Fibroblast of lung (primary cell): ENCODE results near the gene CPNE8. TPM values are rescaled to one million over a fixed set of nuclear protein-coding genes. Genes with fewer than 3 reads are reported as not detected.
A peak's percentile ranks its signal among the peaks of the same experiment; 100 is the strongest.

Experiments used
- DNase-seq, 2 donors: peaks; one replicate each; pipeline versions ENCODE4 v3.0.0 to v3.0.0-alpha.2; 2010; ENCODE audit warnings: low read depth in 2 of 2
- H2AFZ ChIP-seq: 2 replicates; pipeline ENCODE4 v1.5.1; 2012; ENCODE audit warnings: low read length, control low read depth, inconsistent platforms
- H3K27ac ChIP-seq: 2 replicates; pipeline ENCODE4 v1.5.1; 2011; ENCODE audit warnings: low read length, control low read depth; ENCODE audit not compliant: insufficient read depth
- H3K27me3 ChIP-seq: 2 replicates; pipeline ENCODE4 v1.5.1; 2011; ENCODE audit warnings: mild to moderate bottlenecking, low read length; ENCODE audit not compliant: control insufficient read depth, insufficient read depth
- H3K36me3 ChIP-seq: 2 replicates; pipeline ENCODE4 v1.5.1; 2011; ENCODE audit warnings: low read length; ENCODE audit not compliant: control insufficient read depth, insufficient read depth
- H3K4me1 ChIP-seq: 2 replicates; pipeline ENCODE4 v1.5.1; 2011; ENCODE audit warnings: low read length; ENCODE audit not compliant: control insufficient read depth, insufficient read depth; ENCODE audit errors: extremely low read depth
- H3K4me2 ChIP-seq: 2 replicates; pipeline ENCODE4 v1.5.1; 2011; ENCODE audit warnings: low read length, control low read depth; ENCODE audit not compliant: insufficient read depth; ENCODE audit errors: extremely low read depth
- H3K4me3 ChIP-seq, 4 experiments: fragments of 200-600 bp in 1 of 4; sonication (generic) in 1 of 4; replicated peaks in 1 of 4; 2 replicates each; pipeline ENCODE4 v1.5.1; 2011 to 2016; ENCODE audit warnings: low read length in 4 of 4, low read depth in 3 of 4, mild to moderate bottlenecking in 3 of 4, control low read depth in 2 of 4, inconsistent platforms in 1 of 4, mixed read lengths in 1 of 4; ENCODE audit not compliant: insufficient read depth in 1 of 4; ENCODE audit errors: control extremely low read depth in 1 of 4
- H3K79me2 ChIP-seq: 2 replicates; pipeline ENCODE4 v1.5.1; 2012; ENCODE audit warnings: mild to moderate bottlenecking, low read length, inconsistent platforms; ENCODE audit not compliant: control insufficient read depth, insufficient read depth
- H3K9ac ChIP-seq: 2 replicates; pipeline ENCODE4 v1.5.1; 2011; ENCODE audit warnings: mild to moderate bottlenecking, low read length, control low read depth; ENCODE audit not compliant: insufficient read depth
- H3K9me3 ChIP-seq: 2 replicates; pipeline ENCODE4 v1.5.1; 2012; ENCODE audit warnings: low read depth, low read length; ENCODE audit not compliant: control insufficient read depth, insufficient read depth
- H4K20me1 ChIP-seq: 2 replicates; pipeline ENCODE4 v1.5.1; 2011; ENCODE audit warnings: low read length; ENCODE audit not compliant: control insufficient read depth, insufficient read depth; ENCODE audit errors: extremely low read depth
- EZH2 ChIP-seq: IDR thresholded peaks from 2 replicates; pipeline ENCODE4 v1.5.1; 2012; ENCODE audit warnings: low read length, control low read depth, mild to moderate bottlenecking; ENCODE audit errors: missing control alignments
- polyA plus RNA-seq, 2 donors: library from polyadenylated mRNA; depleted of rRNA in 1 of 2; stranded (reverse) in 1 of 2; unstranded in 1 of 2; fragments of >200 nt; gene quantifications; 2 replicates each; pipeline ENCODE4 v1.2.1, GENCODE V29; 2011 to 2012; ENCODE audit warnings: missing spikeins in 1 of 2
- total RNA-seq: library from RNA; depleted of rRNA; stranded (reverse); fragments of >200 nt; gene quantifications from 2 replicates; pipeline ENCODE4 v1.2.1, GENCODE V29; 2014
- TF ChIP-seq, protein P1 (sequence below), 2 donors: IDR thresholded peaks in 1 of 2; conservative IDR thresholded peaks in 1 of 2; 1 replicate in 1 of 2; 2 replicates in 1 of 2; pipeline ENCODE4 v1.5.1; 2011 to 2012; ENCODE audit warnings: low read length in 2 of 2, control low read depth in 1 of 2, inconsistent platforms in 1 of 2, low read depth in 1 of 2, mild to moderate bottlenecking in 1 of 2

The CPNE8 gene
- total and polyA plus RNA-seq, 2 donors (not counting 1 experiment from before 2014, with no cell fraction given), result 9.8 to 13.4 TPM

DNA sequence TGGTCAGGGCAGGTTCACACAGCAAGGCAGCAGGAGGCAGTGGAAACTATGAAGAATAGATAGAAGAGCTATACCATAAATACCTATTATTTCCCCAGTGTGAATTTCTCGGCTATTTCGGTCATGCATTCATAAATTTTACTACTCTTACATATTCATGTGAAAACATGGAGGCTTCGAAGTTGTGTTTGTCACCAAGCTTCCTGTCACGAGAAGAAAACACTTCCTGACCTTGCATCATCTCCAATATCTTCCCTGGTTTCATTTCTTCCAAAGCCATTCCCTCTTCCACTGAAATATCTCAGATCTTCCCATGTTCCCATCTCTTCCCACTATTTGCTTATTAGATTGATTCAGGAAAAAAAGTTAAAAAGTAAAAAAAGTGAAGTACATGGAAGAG lies 80.4 kb downstream of the CPNE8 start:
- Histone ChIP-seq H4K20me1 (no peaks in the 10 kb centered on the region), H3K4me1 (no peaks in the 10 kb centered on the region), H3K27me3 (no peaks in the 10 kb centered on the region), H3K9ac (no peak overlapping the region), H3K79me2 (no peaks in the 10 kb centered on the region), H3K9me3 (no peaks in the 10 kb centered on the region), H3K4me3 (no peak overlapping the region), H3K27ac (no peak overlapping the region), H3K36me3 (no peaks in the 10 kb centered on the region), H3K4me2 (no peak overlapping the region), H2AFZ (no peak overlapping the region)
- TF ChIP-seq, protein P1, sequence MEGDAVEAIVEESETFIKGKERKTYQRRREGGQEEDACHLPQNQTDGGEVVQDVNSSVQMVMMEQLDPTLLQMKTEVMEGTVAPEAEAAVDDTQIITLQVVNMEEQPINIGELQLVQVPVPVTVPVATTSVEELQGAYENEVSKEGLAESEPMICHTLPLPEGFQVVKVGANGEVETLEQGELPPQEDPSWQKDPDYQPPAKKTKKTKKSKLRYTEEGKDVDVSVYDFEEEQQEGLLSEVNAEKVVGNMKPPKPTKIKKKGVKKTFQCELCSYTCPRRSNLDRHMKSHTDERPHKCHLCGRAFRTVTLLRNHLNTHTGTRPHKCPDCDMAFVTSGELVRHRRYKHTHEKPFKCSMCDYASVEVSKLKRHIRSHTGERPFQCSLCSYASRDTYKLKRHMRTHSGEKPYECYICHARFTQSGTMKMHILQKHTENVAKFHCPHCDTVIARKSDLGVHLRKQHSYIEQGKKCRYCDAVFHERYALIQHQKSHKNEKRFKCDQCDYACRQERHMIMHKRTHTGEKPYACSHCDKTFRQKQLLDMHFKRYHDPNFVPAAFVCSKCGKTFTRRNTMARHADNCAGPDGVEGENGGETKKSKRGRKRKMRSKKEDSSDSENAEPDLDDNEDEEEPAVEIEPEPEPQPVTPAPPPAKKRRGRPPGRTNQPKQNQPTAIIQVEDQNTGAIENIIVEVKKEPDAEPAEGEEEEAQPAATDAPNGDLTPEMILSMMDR (conservative IDR thresholded peaks at IDR 0.05 in 1 of 2, IDR thresholded peaks at IDR 0.05 in 1 of 2; ENCODE audit: low read depth in 1 of 2, low read length in 2 of 2), result no peak
- no peak for TF ChIP-seq EZH2
- DNase-seq, result no peak

DNA sequence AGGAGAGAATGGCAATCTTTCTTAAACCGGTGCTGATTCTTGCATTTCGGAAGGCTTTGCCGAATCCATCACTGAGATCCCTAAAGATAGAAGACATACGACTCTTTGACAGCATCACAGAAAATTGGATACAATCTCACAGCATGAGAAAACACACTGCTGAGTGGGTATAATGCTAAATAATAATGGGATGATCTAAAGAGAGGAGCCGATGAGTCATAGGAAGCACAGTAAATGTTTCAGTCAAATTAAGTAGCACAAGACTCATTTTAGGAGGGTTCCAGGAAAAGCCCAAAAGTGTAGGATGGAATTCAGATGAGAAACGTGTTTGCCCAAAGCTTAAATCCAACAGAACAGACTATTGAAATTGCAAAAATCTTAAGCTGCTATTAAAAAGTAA lies 81.7 kb downstream of the CPNE8 start:
- peak in 1 of 2 donors; percentile 37 for DNase-seq
- no peak overlapping the region for H3K4me3 ChIP-seq
- TF ChIP-seq EZH2, result no peak
- TF ChIP-seq, protein P1 (conservative IDR thresholded peaks at IDR 0.05 in 1 of 2, IDR thresholded peaks at IDR 0.05 in 1 of 2; ENCODE audit: low read depth in 1 of 2, low read length in 2 of 2), result no peak
- H3K4me1 ChIP-seq, result no peaks in the 10 kb centered on the region
- no peaks in the 10 kb centered on the region for H3K79me2 ChIP-seq
- H3K9me3 ChIP-seq, result no peaks in the 10 kb centered on the region
- no peaks in the 10 kb centered on the region for H4K20me1 ChIP-seq
- H2AFZ ChIP-seq, result no peak overlapping the region
- H3K36me3 ChIP-seq, result no peaks in the 10 kb centered on the region
- no peak overlapping the region for H3K27ac ChIP-seq
- H3K27me3 ChIP-seq, result no peaks in the 10 kb centered on the region
- H3K4me2 ChIP-seq, result no peak overlapping the region
- H3K9ac ChIP-seq, result no peak overlapping the region

DNA sequence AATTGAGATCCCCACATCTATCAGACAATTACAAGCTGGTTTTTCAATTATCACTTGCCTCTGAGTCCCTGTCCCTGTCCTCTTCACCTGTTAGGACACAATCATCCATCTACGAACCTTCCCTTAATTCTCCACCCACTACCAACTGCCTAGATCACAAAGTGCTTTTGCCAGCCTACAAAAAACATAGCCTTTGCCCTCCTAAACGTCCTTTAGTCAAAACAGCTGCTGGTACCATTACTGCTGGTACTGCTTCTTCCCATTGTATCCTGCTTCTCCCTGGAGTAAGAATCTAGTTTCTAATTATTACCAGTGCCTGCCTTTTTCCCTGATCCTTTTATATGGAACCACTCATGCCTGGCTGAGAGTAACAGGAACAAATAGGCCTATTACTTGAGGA lies 82.1 kb downstream of the CPNE8 start:
- TF ChIP-seq, protein P1 (conservative IDR thresholded peaks at IDR 0.05 in 1 of 2, IDR thresholded peaks at IDR 0.05 in 1 of 2; ENCODE audit: low read depth in 1 of 2, low read length in 2 of 2), result no peak
- no peak for TF ChIP-seq EZH2
- Histone ChIP-seq H3K9me3 (no peaks in the 10 kb centered on the region), H3K36me3 (no peaks in the 10 kb centered on the region), H3K4me1 (no peaks in the 10 kb centered on the region), H3K9ac (no peak overlapping the region), H2AFZ (no peak overlapping the region), H3K27me3 (no peaks in the 10 kb centered on the region), H3K4me2 (no peak overlapping the region), H4K20me1 (no peaks in the 10 kb centered on the region), H3K27ac (no peak overlapping the region), H3K79me2 (no peaks in the 10 kb centered on the region), H3K4me3 (no peak overlapping the region)
- no peak for DNase-seq
